ENCODE data around the gene PRPF6.

- TF ChIP-seq CTCF (conservative IDR thresholded peaks at IDR 0.05 in 1 of 2, IDR thresholded peaks at IDR 0.05 in 1 of 2; ENCODE audit: extremely low read depth in 1 of 2, insufficient read depth in 1 of 2, low read depth in 1 of 2, low read length in 2 of 2): no peak
- TF ChIP-seq EZH2 (IDR thresholded peaks at IDR 0.05; ENCODE audit: borderline replicate concordance, low read length): no peak
Observed at GRCh38 chr20:64067005-64067632, 86.2 kb downstream of the PRPF6 start.

Data from mammary epithelial cell (primary cell).